GM06990 (cell line): ENCODE data around the gene MBD1.

Experiments used
- DNase-seq: peaks from one replicate; pipeline ENCODE4 v3.0.0-alpha.2; 2011; ENCODE audit not compliant: insufficient read length; ENCODE audit errors: extremely low read depth
- H3K27me3 ChIP-seq: replicated peaks from 2 replicates; pipeline ENCODE4 v1.6.0; 2011; ENCODE audit warnings: low read length; ENCODE audit not compliant: control insufficient read depth, insufficient read depth
- H3K36me3 ChIP-seq: 2 replicates; pipeline ENCODE4 v1.5.1; 2011; ENCODE audit warnings: low read length; ENCODE audit not compliant: control insufficient read depth, insufficient read depth
- H3K4me3 ChIP-seq: replicated peaks from 2 replicates; pipeline ENCODE4 v1.5.1; 2011; ENCODE audit warnings: low read depth, mild to moderate bottlenecking, control low read depth, low read length
- CTCF ChIP-seq: IDR thresholded peaks from 2 replicates; pipeline ENCODE4 v1.5.1; 2011; ENCODE audit warnings: low read length, control low read depth, mild to moderate bottlenecking, inconsistent platforms; ENCODE audit not compliant: insufficient read depth, poor library complexity, severe bottlenecking

The MBD1 gene

DNA sequence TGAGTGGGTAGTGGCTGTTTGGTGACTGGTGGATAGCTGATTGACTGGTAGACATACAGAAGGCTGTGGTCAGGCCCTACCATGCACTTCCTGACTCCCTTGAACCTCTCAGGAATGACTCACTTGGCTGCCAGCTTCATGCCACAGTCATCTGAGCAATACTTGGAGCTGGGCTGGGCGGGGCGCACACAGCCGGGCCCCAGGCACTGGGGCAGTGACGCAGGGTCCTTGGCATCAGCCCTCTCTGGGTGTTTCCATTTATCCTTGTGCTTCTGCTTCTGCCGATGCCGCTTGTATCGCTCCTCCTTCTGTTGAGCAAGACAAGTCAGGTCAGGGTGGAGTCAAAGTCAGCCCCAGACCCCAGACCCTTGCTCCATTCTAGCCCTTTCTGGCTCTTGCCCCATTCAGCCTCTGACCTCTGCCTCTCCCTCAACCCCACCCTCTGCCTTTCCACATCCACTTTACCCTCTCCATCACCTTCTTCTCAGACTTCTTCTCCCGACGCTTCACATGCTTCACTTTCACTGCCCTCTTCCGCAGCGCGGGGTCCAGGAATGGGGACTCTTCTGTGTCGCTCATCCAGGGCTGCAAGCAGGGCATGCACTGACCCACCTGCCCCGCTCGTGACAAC lies 3.0 kb upstream of the MBD1 start:
- Histone ChIP-seq H3K27me3 (no peaks in the 10 kb centered on the region), H3K36me3 (peaks cover 33% of the 10 kb centered on the region), H3K4me3 (no peak overlapping the region)
- no peak for TF ChIP-seq CTCF
- DNase-seq, result no peak

DNA sequence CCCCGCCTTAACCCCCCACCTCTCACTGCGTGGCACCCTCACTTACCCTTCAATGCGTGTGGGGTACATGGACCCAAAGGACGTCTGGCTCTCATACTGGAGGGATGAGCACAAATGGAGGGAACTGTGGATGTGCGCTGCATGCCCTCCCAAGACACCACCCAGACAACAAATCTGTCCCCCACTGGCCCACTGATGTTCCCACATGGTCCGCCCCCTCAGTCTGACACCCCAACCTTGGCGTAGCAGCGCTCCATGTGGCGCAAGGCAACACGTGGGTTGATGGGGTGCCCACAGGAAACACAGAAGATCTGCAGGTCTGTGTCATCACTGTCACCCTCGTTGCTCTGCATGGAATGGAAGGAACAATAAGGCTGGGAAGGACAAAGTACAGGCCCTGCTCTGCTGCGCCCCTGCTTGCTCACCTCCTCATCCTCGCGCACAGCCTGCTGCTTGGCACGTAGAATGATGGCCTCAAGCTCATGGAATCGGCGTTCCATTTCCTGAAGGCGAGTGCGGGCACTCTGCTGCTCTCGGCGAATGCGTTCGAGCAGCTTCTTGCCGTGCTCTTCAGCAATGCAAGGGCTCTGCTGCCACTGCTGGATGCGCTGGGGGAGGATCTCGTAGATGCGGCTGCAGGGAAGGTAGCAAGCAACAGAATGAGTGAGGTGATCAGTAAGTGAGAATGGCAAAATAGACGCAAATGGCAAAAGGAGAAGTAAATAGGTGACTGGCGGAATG lies 2.3 kb upstream of the MBD1 start:
- Histone ChIP-seq H3K4me3 (no peak overlapping the region), H3K27me3 (no peaks in the 10 kb centered on the region), H3K36me3 (peaks cover 33% of the 10 kb centered on the region)
- no peak for TF ChIP-seq CTCF
- DNase-seq, result no peak

GRCh38 chr18:50282521-50283335 lies 1.4 kb upstream of the MBD1 start:
- H3K36me3 ChIP-seq, result peaks cover 33% of the 10 kb centered on the region
- no peak overlapping the region for H3K4me3 ChIP-seq
- DNase-seq, result no peak
- no peaks in the 10 kb centered on the region for H3K27me3 ChIP-seq
- TF ChIP-seq CTCF, result no peak

DNA sequence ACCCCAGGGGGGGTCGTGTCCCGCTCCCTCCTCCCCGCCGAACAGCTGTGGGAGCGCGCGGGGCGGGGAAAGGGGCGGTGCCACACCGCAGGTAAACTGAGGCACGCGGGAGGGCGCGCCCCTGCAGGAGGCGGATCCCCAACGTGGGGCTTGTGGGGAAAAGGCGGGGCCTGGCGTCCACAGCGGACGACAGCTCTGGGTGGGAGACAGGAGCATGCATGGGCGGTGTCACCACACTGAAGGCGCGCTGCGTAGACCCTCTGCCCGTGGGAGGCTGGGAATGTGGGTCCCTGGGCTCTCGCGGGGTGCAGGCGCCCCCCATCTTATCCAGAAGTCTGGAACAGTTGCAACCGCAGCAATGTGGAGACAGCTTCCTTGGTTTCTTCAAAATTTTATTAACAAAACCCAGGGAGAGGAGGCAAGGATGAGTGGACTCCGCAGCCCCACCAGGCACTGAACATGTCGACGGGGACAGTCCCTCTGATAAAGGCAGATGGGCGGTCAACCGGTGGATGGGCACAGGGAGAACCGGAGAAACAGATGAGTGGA lies 723 bp upstream of the MBD1 start:
- no peak for DNase-seq
- no peaks in the 10 kb centered on the region for H3K27me3 ChIP-seq
- H3K36me3 ChIP-seq, result peaks cover 33% of the 10 kb centered on the region
- H3K4me3 ChIP-seq, result peak overlapping the region; percentile 100
- no peak for TF ChIP-seq CTCF

DNA sequence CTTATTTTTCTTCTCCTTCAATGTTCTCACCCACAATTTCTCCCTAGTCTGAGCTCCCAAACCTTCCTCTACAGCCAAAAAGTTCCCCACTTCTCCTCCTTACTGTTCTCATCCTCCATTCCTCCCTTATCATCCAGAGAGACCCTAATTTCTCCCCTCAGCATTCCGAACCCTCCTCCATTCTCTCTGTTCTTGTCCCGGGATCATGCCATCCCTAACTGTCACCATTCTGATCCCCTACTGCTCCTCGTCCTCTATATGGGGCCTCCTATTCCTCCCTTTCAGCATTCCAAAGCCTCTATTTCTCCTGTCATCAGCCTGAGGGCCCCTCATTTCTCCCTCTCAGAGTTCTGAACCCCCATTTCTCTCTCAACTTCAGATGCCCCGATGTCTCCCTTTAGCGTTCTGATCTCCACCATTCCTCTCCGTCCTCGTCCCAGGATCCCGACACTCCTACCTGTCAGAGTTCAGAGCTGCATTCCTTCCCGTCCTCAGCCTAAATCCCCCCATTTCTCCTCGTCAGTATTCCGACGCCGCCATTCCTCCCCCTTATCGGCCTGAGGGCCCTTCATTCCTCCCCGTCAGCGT lies 522 bp downstream of the MBD1 start:
- H3K27me3 ChIP-seq, result no peaks in the 10 kb centered on the region
- no peak for TF ChIP-seq CTCF
- H3K4me3 ChIP-seq, result peak overlapping the region; percentile 100
- H3K36me3 ChIP-seq, result peaks cover 44% of the 10 kb centered on the region
- DNase-seq, result no peak
